Duodenal mucosa (tissue), 2 donors: ENCODE data around the gene NACC2.

Experiments
- H3K27ac ChIP-seq: one replicate; pipeline ENCODE4 v1.7.0; 2013; ENCODE audit warnings: low read depth, low read length
- H3K27me3 ChIP-seq, 2 donors: one replicate each; pipeline ENCODE4 v1.7.0; 2013; ENCODE audit warnings: low read length in 2 of 2, control low read depth in 1 of 2; ENCODE audit not compliant: insufficient read depth in 2 of 2, control insufficient read depth in 1 of 2
- H3K36me3 ChIP-seq, 2 donors: one replicate each; pipeline ENCODE4 v1.7.0; 2013; ENCODE audit warnings: low read length in 2 of 2, control low read depth in 1 of 2; ENCODE audit not compliant: insufficient read depth in 2 of 2, control insufficient read depth in 1 of 2
- H3K4me1 ChIP-seq, 2 donors: one replicate each; pipeline ENCODE4 v1.7.0; 2013; ENCODE audit warnings: low read length in 2 of 2, control low read depth in 1 of 2; ENCODE audit not compliant: insufficient read depth in 2 of 2, control insufficient read depth in 1 of 2
- H3K4me3 ChIP-seq, 2 donors: one replicate each; pipeline ENCODE4 v1.7.0; 2013; ENCODE audit warnings: low read length in 2 of 2, low read depth in 1 of 2
- H3K9ac ChIP-seq, 2 donors: one replicate each; pipeline ENCODE4 v1.7.0; 2013; ENCODE audit warnings: low read length in 2 of 2, low read depth in 1 of 2
- H3K9me3 ChIP-seq, 2 donors: one replicate each; pipeline ENCODE4 v1.7.0; 2013; ENCODE audit warnings: low read length in 2 of 2, control low read depth in 1 of 2; ENCODE audit not compliant: control insufficient read depth in 1 of 2

The NACC2 gene

GRCh38 chr9:136016572-136017288, 78.4 kb downstream of the NACC2 start:
- H3K27me3 ChIP-seq = no peaks in the 10 kb centered on the region
- no peak overlapping the region for H3K4me3 ChIP-seq
- H3K9ac ChIP-seq = no peak overlapping the region
- no peaks in the 10 kb centered on the region for H3K9me3 ChIP-seq
- peaks cover 4 to 15% of the 10 kb centered on the region in 2 donors for H3K36me3 ChIP-seq
- no peaks in the 10 kb centered on the region for H3K4me1 ChIP-seq
- no peak overlapping the region for H3K27ac ChIP-seq

DNA sequence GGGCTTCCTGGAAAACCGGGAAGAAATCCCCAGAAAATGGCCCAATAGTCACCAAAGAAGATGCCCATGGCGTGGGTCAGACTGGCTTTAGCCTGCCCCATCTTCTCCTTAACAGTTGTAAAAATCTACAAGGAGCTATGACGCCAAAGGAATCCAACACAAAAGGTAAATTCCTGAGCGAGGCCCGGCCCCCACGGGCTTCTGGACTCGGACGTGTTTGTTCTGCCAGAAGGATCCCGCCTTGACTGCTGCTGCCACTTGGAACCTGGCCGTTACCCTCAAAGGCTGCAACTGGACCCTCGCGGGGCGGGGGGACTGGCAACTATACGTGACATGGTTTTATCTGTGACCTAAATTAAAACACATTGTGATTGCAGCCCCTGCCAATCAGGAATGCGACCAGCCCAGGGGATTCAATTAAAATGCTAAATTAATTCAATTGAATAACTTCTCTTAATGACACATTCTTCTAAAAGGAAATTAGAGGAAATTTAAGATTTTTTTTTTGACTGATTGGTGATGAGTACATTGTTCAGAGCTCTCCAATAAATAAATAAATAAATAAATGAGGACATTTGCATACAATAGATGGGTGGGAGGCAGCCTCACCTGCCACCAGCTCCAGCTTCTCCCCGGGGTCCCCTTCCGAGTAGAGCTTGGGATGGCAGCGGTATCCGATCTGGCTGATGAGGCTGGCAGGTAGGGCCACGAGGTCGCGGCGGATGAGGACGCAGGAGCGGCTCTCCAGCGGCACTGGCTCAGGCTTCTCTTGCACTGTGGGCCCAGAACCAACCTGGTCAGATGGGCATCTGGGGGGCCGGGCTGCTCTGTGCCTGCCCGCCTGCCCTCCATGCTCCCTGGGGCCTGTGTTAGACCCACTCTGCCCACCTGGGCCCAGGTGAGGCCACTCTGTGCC, 79.2 kb downstream of the NACC2 start:
- no peak overlapping the region for H3K4me3 ChIP-seq
- H3K4me1 ChIP-seq = no peaks in the 10 kb centered on the region
- H3K27me3 ChIP-seq = no peaks in the 10 kb centered on the region
- H3K9me3 ChIP-seq = no peaks in the 10 kb centered on the region
- H3K36me3 ChIP-seq = peaks cover 0 to 17% of the 10 kb centered on the region in 2 donors
- H3K27ac ChIP-seq = no peak overlapping the region
- H3K9ac ChIP-seq = no peak overlapping the region

DNA sequence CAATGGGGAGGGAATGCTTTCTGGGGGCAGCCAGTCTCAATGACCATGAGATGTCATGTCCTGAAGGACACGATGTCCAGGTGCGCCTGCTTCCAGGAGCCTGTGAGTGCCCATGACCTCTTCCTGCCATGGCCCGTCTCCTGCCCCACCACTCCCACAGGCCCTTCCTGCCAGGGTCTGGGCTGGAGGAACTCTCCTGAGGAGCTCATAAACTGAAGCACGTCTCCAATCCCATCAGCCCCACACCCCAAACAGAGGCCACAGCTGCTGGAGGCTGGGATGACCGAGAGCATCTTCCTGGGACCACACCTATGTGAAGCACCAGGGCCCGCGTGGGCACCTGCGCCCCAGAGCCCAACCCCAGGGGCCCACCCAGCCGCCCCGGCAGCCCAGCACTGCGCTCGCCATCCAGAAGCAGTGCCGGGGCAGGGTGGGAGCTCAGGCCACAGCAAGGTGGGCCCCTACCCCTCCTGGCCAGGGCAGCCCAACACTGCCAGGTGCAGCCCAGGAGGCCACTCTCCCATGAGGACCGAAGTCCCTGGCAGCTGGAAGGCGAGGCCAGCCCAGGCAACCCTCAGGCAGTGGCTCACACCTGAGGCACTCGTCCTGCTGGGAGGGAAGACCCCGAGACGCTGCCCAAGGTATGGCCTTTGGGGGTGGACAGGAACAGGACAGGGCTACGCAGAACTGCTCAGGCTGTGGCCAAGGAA, 80.0 kb downstream of the NACC2 start:
- Histone ChIP-seq H3K27ac (no peak overlapping the region), H3K4me3 (no peak overlapping the region), H3K9me3 (no peaks in the 10 kb centered on the region), H3K9ac (no peak overlapping the region), H3K36me3 (peaks cover 0 to 14% of the 10 kb centered on the region in 2 donors), H3K4me1 (no peaks in the 10 kb centered on the region), H3K27me3 (no peaks in the 10 kb centered on the region)

GRCh38 chr9:136014147-136014923, 80.8 kb downstream of the NACC2 start:
- no peaks in the 10 kb centered on the region for H3K4me1 ChIP-seq
- no peaks in the 10 kb centered on the region for H3K9me3 ChIP-seq
- no peaks in the 10 kb centered on the region for H3K27me3 ChIP-seq
- H3K9ac ChIP-seq = no peak overlapping the region
- H3K27ac ChIP-seq = no peak overlapping the region
- H3K36me3 ChIP-seq = peaks cover 0 to 20% of the 10 kb centered on the region in 2 donors
- no peak overlapping the region for H3K4me3 ChIP-seq

GRCh38 chr9:136013524-136014034, 81.5 kb downstream of the NACC2 start:
- no peaks in the 10 kb centered on the region for H3K4me1 ChIP-seq

DNA sequence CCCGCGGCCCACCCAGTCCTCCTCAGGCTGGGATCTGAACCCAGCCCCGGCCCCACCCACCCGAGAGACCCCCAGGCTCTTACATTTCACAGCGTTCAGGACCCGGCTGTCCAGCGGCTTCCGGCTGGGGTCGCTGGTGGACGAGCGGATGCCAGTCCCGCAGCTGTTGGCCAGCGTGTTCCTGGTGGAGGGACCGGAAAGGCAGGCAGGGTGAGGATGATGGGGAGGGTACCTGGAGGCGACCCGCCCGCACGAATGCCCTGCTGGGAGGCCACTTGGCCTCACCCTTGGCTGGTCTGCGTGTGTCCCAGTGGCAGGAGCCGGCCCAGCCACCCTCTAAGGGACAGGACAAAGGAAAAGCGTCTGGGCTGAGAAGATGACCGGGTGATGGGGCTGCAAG, 82.0 kb downstream of the NACC2 start:
- Histone ChIP-seq H3K4me3 (no peak overlapping the region), H3K9ac (no peak overlapping the region), H3K9me3 (no peaks in the 10 kb centered on the region), H3K27ac (no peak overlapping the region), H3K27me3 (no peaks in the 10 kb centered on the region), H3K4me1 (no peaks in the 10 kb centered on the region), H3K36me3 (peaks cover 0 to 24% of the 10 kb centered on the region in 2 donors)

More at GRCh38 chr9:136013524-136014034, 81.5 kb downstream of the NACC2 start:
- Histone ChIP-seq H3K27me3 (no peaks in the 10 kb centered on the region), H3K27ac (no peak overlapping the region), H3K9ac (no peak overlapping the region), H3K36me3 (peaks cover 0 to 24% of the 10 kb centered on the region in 2 donors), H3K4me3 (no peak overlapping the region), H3K9me3 (no peaks in the 10 kb centered on the region)

GRCh38 chr9:136012651-136013050, 82.4 kb downstream of the NACC2 start:
- H3K9me3 ChIP-seq = no peaks in the 10 kb centered on the region
- no peak overlapping the region for H3K4me3 ChIP-seq
- H3K27me3 ChIP-seq = no peaks in the 10 kb centered on the region
- H3K36me3 ChIP-seq = peaks cover 0 to 24% of the 10 kb centered on the region in 2 donors
- H3K4me1 ChIP-seq = no peaks in the 10 kb centered on the region
- no peak overlapping the region for H3K9ac ChIP-seq
- H3K27ac ChIP-seq = no peak overlapping the region

DNA sequence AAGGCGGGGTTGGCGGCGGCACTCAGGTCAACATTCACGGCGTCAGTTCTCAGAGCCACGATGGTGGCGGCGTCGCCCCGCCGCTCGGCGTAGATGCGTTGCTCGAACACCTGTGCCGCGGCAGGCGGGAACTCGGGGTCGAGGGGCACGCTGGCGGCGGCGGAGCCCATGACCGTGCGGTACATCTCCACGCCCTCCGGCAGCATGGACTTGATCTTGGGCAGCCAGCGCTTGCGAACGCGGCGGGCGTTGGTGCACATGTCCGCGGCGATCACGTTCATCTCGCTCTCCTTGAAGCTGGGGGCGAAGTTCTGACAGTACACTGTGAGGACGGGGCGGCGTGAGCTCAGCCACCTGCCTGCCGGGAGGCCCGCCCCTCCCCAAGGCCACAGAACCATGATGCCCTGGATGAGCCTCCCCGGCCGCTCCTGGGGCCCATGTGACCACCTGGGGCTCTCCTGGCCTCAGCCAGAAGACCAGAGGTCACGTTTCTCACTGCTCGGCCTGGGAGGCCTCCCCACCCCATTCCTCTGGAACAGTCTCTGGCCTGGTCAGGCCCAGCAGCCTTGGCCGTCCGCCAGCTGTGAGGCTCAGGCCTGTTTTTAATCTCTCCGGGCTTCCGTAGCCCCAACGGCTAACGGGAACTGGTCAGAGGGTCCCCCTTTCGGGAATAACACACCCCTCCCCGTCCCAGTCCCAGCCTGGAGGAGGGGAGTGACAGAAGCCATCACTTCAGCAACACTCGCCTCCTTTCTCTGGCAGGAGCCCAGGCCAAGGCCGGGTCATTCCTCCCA, 83.2 kb downstream of the NACC2 start:
- no peaks in the 10 kb centered on the region for H3K9me3 ChIP-seq
- peak overlapping the region; percentile 44 for H3K27ac ChIP-seq
- H3K36me3 ChIP-seq = peaks cover 0 to 24% of the 10 kb centered on the region in 2 donors
- H3K9ac ChIP-seq = no peak overlapping the region
- no peak overlapping the region for H3K4me3 ChIP-seq
- H3K27me3 ChIP-seq = no peaks in the 10 kb centered on the region
- no peaks in the 10 kb centered on the region for H3K4me1 ChIP-seq

DNA sequence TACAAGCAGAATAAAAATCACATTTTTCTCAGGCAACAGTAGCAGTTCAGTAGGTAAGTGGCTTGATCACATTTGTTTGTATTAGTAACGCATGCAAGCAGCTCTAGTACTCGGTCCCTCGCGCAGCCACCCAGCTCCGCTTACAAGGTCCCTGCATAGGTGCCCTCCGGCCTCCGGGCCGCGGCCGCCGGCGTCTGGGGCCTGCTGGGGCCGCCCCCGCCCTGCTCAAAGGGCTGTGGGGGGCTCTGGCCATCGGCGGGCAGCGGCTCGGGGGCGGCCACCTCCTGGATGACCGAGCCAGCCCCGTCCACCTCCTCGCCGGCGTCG, 83.8 kb downstream of the NACC2 start:
- Histone ChIP-seq H3K4me3 (no peak overlapping the region), H3K27me3 (no peaks in the 10 kb centered on the region), H3K9ac (no peak overlapping the region), H3K9me3 (no peaks in the 10 kb centered on the region), H3K4me1 (no peaks in the 10 kb centered on the region), H3K27ac (no peak overlapping the region), H3K36me3 (peaks cover 0 to 22% of the 10 kb centered on the region in 2 donors)
